K562 (cell line): ENCODE data around the gene RGS19. TPM values are rescaled to one million over a fixed set of nuclear protein-coding genes. Genes with fewer than 3 reads are reported as not detected.

Experiments
- CHAMP1 ChIP-seq: fragments of 450-650 bp; IDR thresholded peaks from 2 replicates; pipeline ENCODE4 v1.6.1; 2016; ENCODE audit warnings: mild to moderate bottlenecking
- FUS ChIP-seq: fragments of 200-400 bp; formaldehyde crosslinking; optimal IDR thresholded peaks from 2 replicates; pipeline ENCODE3; 2017; ENCODE audit warnings: low read depth, low read length
- MEF2D ChIP-seq: conservative IDR thresholded peaks from 2 replicates; pipeline ENCODE4 v1.6.1; 2016; ENCODE audit warnings: low read depth, missing genetic modification characterization, missing compliant biosample characterization
- MIER1 ChIP-seq: fragments of 450-650 bp; IDR thresholded peaks from 2 replicates; pipeline ENCODE4 v1.6.1; 2016; ENCODE audit warnings: antibody characterized with exemption, mild to moderate bottlenecking, low read depth
- PHB2 ChIP-seq: fragments of 450-650 bp; IDR thresholded peaks from 2 replicates; pipeline ENCODE4 v1.6.1; 2017; ENCODE audit warnings: low read depth
- POLR2A ChIP-seq: fragments of 450-650 bp; conservative IDR thresholded peaks from 2 replicates; pipeline ENCODE4 v1.6.1; 2016
- POLR3G ChIP-seq: IDR thresholded peaks from 2 replicates; pipeline ENCODE4 v1.6.1; 2011; ENCODE audit not compliant: insufficient read length, insufficient replicate concordance; ENCODE audit errors: extremely low read depth
- PTBP1 ChIP-seq: fragments of 200-400 bp; formaldehyde crosslinking; IDR thresholded peaks from 2 replicates; pipeline ENCODE4 v1.6.1; 2017; ENCODE audit warnings: low read depth, low read length
- SREBF2 ChIP-seq: sonication (generic); formaldehyde crosslinking; IDR thresholded peaks from 2 replicates; pipeline ENCODE4 v1.4.0; 2020; ENCODE audit warnings: mild to moderate bottlenecking, missing genetic modification reagents
- ZNF280A ChIP-seq: fragments of 450-650 bp; IDR thresholded peaks from 2 replicates; pipeline ENCODE4 v1.6.1; 2018; ENCODE audit warnings: mild to moderate bottlenecking, low read depth; ENCODE audit not compliant: partially characterized antibody
- ZNF57 ChIP-seq: fragments of 450-650 bp; formaldehyde crosslinking; IDR thresholded peaks from 2 replicates; pipeline ENCODE4 v1.4.0; 2020; ENCODE audit warnings: mild to moderate bottlenecking, moderate library complexity
- ZZZ3 ChIP-seq: fragments of 450-650 bp; IDR thresholded peaks from 2 replicates; pipeline ENCODE4 v1.6.1; 2016; ENCODE audit warnings: antibody characterized with exemption, mild to moderate bottlenecking, moderate library complexity
- polyA plus RNA-seq, 8 experiments: library from polyadenylated mRNA; depleted of rRNA in 4 of 8; stranded (reverse) in 5 of 8; unstranded in 3 of 8; fragments of >200 nt; fragmentation: Nextera tagmentation in 2 of 8; fragmentation: Illumina TruSeq in 1 of 8; extraction: Ambion mirVana in 2 of 8; extraction: Trizol in 1 of 8; gene quantifications; 2 replicates each; pipeline versions ENCODE4 v1.2.1 to v1.2.3, GENCODE V29; 2011 to 2014; ENCODE audit warnings: inconsistent platforms in 1 of 8, missing spikeins in 1 of 8
- total RNA-seq, 7 experiments: library from RNA; depleted of rRNA in 6 of 7; stranded (reverse); fragments of >200 nt in 6 of 7; fragmentation: Illumina TruSeq in 2 of 7; extraction: Trizol in 2 of 7; gene quantifications; 2 replicates each; pipeline versions ENCODE4 v1.2.1 to v1.2.3, GENCODE V29; 2011 to 2021; ENCODE audit warnings: low replicate concordance in 1 of 7
- TF ChIP-seq, protein P1 (sequence below): IDR thresholded peaks from 2 replicates; pipeline ENCODE4 v1.6.1; 2016; ENCODE audit warnings: missing genetic modification characterization, missing compliant biosample characterization

The RGS19 gene
- total and polyA plus RNA-seq, 9 of the 15 experiments (the other 6 are each of a cell fraction or from before 2014, with no cell fraction given): 0.41 to 23.7 (median 14.6) TPM

- TF ChIP-seq SREBF2 (CRISPR knock-in tag) (no peak), CHAMP1 (no peak), ZZZ3 (no peak), PHB2 (no peak), ZNF57 (CRISPR knock-in tag) (no peak), FUS (no peak), PTBP1 (no peak), MIER1 (no peak), MEF2D (tag) (no peak), ZNF280A (no peak), POLR2A (no peak), POLR3G (no peak)
- TF ChIP-seq, protein P1, sequence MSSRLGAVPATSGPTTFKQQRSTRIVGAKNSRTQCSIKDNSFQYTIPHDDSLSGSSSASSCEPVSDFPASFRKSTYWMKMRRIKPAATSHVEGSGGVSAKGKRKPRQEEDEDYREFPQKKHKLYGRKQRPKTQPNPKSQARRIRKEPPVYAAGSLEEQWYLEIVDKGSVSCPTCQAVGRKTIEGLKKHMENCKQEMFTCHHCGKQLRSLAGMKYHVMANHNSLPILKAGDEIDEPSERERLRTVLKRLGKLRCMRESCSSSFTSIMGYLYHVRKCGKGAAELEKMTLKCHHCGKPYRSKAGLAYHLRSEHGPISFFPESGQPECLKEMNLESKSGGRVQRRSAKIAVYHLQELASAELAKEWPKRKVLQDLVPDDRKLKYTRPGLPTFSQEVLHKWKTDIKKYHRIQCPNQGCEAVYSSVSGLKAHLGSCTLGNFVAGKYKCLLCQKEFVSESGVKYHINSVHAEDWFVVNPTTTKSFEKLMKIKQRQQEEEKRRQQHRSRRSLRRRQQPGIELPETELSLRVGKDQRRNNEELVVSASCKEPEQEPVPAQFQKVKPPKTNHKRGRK (tag): no peak
Measured at GRCh38 chr20:64049878-64050260, 29.4 kb downstream of the RGS19 start (continued).
